Measurements from ENCODE around the gene LDLRAD4. TPM values are rescaled to one million over a fixed set of nuclear protein-coding genes. Genes with fewer than 3 reads are reported as not detected.

The LDLRAD4 gene
- total and polyA plus RNA-seq, 2 donors (not counting 1 experiment from before 2014, with no cell fraction given): 13.9 to 35.7 TPM

DNA sequence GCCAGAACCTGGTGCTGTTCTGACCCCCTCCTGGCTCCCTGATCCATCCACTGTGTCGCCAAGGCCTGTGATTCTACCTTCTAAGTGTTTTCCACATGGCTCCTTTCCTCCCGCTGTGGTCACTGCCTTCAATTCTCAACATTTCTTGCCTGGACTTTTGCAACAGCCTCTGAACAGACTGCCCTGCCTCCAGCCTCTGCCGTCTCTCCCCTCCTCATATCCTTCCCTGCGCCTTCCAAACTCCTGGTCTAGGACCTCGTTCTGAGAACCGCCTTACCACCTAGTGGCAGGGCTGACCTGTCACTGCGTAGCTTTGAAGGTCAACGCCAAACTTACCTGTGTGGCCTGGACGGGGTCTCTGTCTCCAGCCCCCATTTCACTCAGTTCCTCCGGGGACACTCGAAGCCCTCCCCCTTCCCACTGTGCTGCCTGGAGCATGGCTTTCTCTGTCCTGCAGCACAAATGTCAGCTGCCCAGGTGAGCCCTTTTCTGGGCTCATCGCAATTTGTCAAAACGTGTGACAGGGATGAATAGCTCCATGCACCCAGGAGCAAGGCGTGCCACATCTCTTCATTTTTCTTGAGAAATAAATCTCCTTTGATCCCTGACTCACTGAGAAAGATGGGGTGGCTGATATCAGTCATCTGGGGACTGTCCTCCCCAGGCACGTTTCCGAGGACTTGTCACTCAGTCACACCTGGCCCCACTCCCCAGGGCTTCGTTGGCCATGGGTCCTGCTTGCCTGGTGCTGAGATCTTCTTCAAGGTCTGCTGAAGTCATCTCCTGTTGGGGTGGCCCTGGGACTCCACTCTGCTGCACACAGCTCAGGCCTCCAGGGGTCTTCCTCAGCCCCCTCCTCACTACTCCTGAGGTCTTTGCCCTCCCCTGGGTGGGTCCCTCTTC lies 46.7 kb downstream of the LDLRAD4 start:
- no peak overlapping the region for H3K27ac Mint-ChIP-seq
- Histone ChIP-seq H3K27me3 (replicated peaks in 1 of 4; ENCODE audit: control extremely low read depth in 1 of 4, control insufficient read depth in 3 of 4, insufficient read depth in 4 of 4, low read length in 3 of 4) (peaks cover 0 to 10% (median 2%) of the 10 kb centered on the region in 4 experiments), H3K9me3 (ENCODE audit: control extremely low read depth in 1 of 3, control insufficient read depth in 2 of 3, insufficient read depth in 1 of 3, low read length in 2 of 3) (peaks cover 0 to 5% (median 0%) of the 10 kb centered on the region in 3 donors), H3K4me3 (ENCODE audit: control extremely low read depth in 1 of 5, extremely low read depth in 1 of 5, insufficient read depth in 1 of 5, low read depth in 2 of 5, low read length in 4 of 5) (no peak overlapping the region), H4K20me1 (ENCODE audit: control insufficient read depth, insufficient read depth, low read length, poor library complexity, severe bottlenecking) (no peaks in the 10 kb centered on the region), H3K4me2 (replicated peaks; ENCODE audit: low read depth, low read length, poor library complexity, severe bottlenecking) (no peak overlapping the region), H3K9ac (ENCODE audit: low read length) (no peak overlapping the region), H3K27ac (ENCODE audit: low read length in 2 of 2) (no peak overlapping the region), H2AFZ (ENCODE audit: insufficient read depth, low read depth, low read length, poor library complexity, severe bottlenecking) (no peak overlapping the region), H3K36me3 (replicated peaks in 1 of 2; ENCODE audit: control extremely low read depth in 1 of 2, control insufficient read depth in 1 of 2, extremely low read depth in 1 of 2, insufficient read depth in 2 of 2, low read length in 1 of 2) (no peaks in the 10 kb centered on the region), H3K4me1 (ENCODE audit: control insufficient read depth in 2 of 2, insufficient read depth in 2 of 2, low read length in 2 of 2) (peaks cover 4 to 11% of the 10 kb centered on the region in 2 donors), H3K79me2 (ENCODE audit: control insufficient read depth, insufficient read depth, low read length) (no peaks in the 10 kb centered on the region)
- DNase-seq: no peak
- POLR2A ChIA-PET: no interaction called here
- intact Hi-C loops (cut with micrococcal nuclease): no loop called here
- H3K4me1 Mint-ChIP-seq: peaks cover 5% of the 10 kb centered on the region
- peaks cover 12% of the 10 kb centered on the region for H3K27me3 Mint-ChIP-seq
- no peaks in the 10 kb centered on the region for H3K9me3 Mint-ChIP-seq (ENCODE audit: insufficient read depth)
- no peak for ATAC-seq (ENCODE audit: low read depth)
- no peak overlapping the region for H3K4me3 Mint-ChIP-seq
- CTCF ChIA-PET: interaction anchor here (0.6 kb wide), 1 partner anchor 24 kb away, joined by 5 read pairs; no protein-coding TSS in a partner anchor
- no peak for TF ChIP-seq EZH2 (IDR thresholded peaks at IDR 0.05; ENCODE audit: borderline replicate concordance, insufficient read depth, low read depth, low read length, poor library complexity, severe bottlenecking)
- 83% methylated on average over 17 of the region's 17 CpGs for WGBS (ENCODE audit: insufficient coverage)

DNA sequence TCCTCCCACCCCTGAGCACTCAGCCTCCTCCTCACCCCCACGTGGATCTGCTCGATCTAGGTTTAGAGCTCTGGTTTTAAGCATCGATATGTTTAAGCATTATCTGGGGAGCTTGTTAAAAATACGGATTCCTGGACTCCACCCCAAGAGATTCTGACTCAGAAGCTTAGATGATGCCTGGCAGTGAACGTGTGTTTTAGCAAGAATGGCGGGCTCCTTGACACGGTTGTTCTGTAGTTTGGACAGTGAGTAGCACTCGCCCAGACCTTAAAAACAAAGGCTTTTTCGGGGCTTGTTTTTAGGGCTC lies 47.3 kb downstream of the LDLRAD4 start:
- H3K4me1 ChIP-seq (ENCODE audit: control insufficient read depth in 2 of 2, insufficient read depth in 2 of 2, low read length in 2 of 2): peaks cover 4 to 11% of the 10 kb centered on the region in 2 donors
- DNase-seq (no peak), ATAC-seq (ENCODE audit: low read depth) (no peak)
- H4K20me1 ChIP-seq (ENCODE audit: control insufficient read depth, insufficient read depth, low read length, poor library complexity, severe bottlenecking): no peaks in the 10 kb centered on the region
- Mint-ChIP-seq H3K4me3 (no peak overlapping the region), H3K27me3 (peaks cover 8% of the 10 kb centered on the region), H3K9me3 (ENCODE audit: insufficient read depth) (no peaks in the 10 kb centered on the region), H3K4me1 (peaks cover 5% of the 10 kb centered on the region), H3K27ac (no peak overlapping the region)
- no peak overlapping the region for H3K4me2 ChIP-seq (replicated peaks; ENCODE audit: low read depth, low read length, poor library complexity, severe bottlenecking)
- no peak for TF ChIP-seq EZH2 (IDR thresholded peaks at IDR 0.05; ENCODE audit: borderline replicate concordance, insufficient read depth, low read depth, low read length, poor library complexity, severe bottlenecking)
- TF ChIP-seq, protein P1, sequence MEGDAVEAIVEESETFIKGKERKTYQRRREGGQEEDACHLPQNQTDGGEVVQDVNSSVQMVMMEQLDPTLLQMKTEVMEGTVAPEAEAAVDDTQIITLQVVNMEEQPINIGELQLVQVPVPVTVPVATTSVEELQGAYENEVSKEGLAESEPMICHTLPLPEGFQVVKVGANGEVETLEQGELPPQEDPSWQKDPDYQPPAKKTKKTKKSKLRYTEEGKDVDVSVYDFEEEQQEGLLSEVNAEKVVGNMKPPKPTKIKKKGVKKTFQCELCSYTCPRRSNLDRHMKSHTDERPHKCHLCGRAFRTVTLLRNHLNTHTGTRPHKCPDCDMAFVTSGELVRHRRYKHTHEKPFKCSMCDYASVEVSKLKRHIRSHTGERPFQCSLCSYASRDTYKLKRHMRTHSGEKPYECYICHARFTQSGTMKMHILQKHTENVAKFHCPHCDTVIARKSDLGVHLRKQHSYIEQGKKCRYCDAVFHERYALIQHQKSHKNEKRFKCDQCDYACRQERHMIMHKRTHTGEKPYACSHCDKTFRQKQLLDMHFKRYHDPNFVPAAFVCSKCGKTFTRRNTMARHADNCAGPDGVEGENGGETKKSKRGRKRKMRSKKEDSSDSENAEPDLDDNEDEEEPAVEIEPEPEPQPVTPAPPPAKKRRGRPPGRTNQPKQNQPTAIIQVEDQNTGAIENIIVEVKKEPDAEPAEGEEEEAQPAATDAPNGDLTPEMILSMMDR (IDR thresholded peaks at IDR 0.05): no peak
- H2AFZ ChIP-seq (ENCODE audit: insufficient read depth, low read depth, low read length, poor library complexity, severe bottlenecking): no peak overlapping the region
- no peaks in the 10 kb centered on the region for H3K79me2 ChIP-seq (ENCODE audit: control insufficient read depth, insufficient read depth, low read length)
- peaks cover 0 to 7% (median under 1%) of the 10 kb centered on the region in 4 experiments for H3K27me3 ChIP-seq (replicated peaks in 1 of 4; ENCODE audit: control extremely low read depth in 1 of 4, control insufficient read depth in 3 of 4, insufficient read depth in 4 of 4, low read length in 3 of 4)
- WGBS (ENCODE audit: insufficient coverage): 87% methylated on average over 9 of the region's 9 CpGs
- H3K9me3 ChIP-seq (ENCODE audit: control extremely low read depth in 1 of 3, control insufficient read depth in 2 of 3, insufficient read depth in 1 of 3, low read length in 2 of 3): peaks cover 0 to 5% (median 0%) of the 10 kb centered on the region in 3 donors
- H3K9ac ChIP-seq (ENCODE audit: low read length): no peak overlapping the region
- H3K4me3 ChIP-seq (ENCODE audit: control extremely low read depth in 1 of 5, extremely low read depth in 1 of 5, insufficient read depth in 1 of 5, low read depth in 2 of 5, low read length in 4 of 5): no peak overlapping the region
- CTCF ChIA-PET: no interaction called here
- H3K27ac ChIP-seq (ENCODE audit: low read length in 2 of 2): no peak overlapping the region
- no peaks in the 10 kb centered on the region for H3K36me3 ChIP-seq (replicated peaks in 1 of 2; ENCODE audit: control extremely low read depth in 1 of 2, control insufficient read depth in 1 of 2, extremely low read depth in 1 of 2, insufficient read depth in 2 of 2, low read length in 1 of 2)
- intact Hi-C loops (cut with micrococcal nuclease): no loop called here
- POLR2A ChIA-PET: no interaction called here
